Small intestine (tissue), 16 donors: ENCODE data around the gene TAS2R50. TPM values are rescaled to one million over a fixed set of nuclear protein-coding genes. Genes with fewer than 3 reads are reported as not detected.
"Not testable (repeated sequence)": the region's sequence is repeated elsewhere in the genome, so short reads cannot be mapped to it uniquely, and the experiment has no call there.

Source experiments
- DNase-seq, 2 donors: peaks; one replicate each; pipeline versions ENCODE4 v3.0.0 to v3.0.0-alpha.2; 2013
- FAIRE-seq: peaks from 2 replicates; lab custom pipeline; 2012; peaks lifted over from hg19 to GRCh38; lab: Jason Lieb, UNC
- H3K27ac ChIP-seq, 3 donors: one replicate each; pipeline ENCODE4 v1.5.1; 2013; ENCODE audit warnings: low read length in 2 of 3, mild to moderate bottlenecking in 2 of 3, control low read depth in 1 of 3, inconsistent platforms in 1 of 3, low read depth in 1 of 3, moderate library complexity in 1 of 3
- H3K27me3 ChIP-seq, 3 donors: one replicate each; pipeline ENCODE4 v1.6.1; 2013; ENCODE audit warnings: low read length in 3 of 3, inconsistent platforms in 1 of 3; ENCODE audit not compliant: control insufficient read depth in 3 of 3, insufficient read depth in 3 of 3
- H3K36me3 ChIP-seq, 3 donors: one replicate each; pipeline ENCODE4 v1.6.1; 2013; ENCODE audit warnings: low read length in 3 of 3, inconsistent platforms in 1 of 3, low read depth in 1 of 3, mild to moderate bottlenecking in 1 of 3, moderate library complexity in 1 of 3; ENCODE audit not compliant: control insufficient read depth in 3 of 3, insufficient read depth in 2 of 3
- H3K4me1 ChIP-seq, 3 donors: one replicate each; pipeline ENCODE4 v1.6.1; 2013; ENCODE audit warnings: low read length in 2 of 3, inconsistent platforms in 1 of 3, low read depth in 1 of 3, mild to moderate bottlenecking in 1 of 3, moderate library complexity in 1 of 3; ENCODE audit not compliant: control insufficient read depth in 3 of 3, insufficient read depth in 2 of 3
- H3K4me3 ChIP-seq, 3 donors: one replicate each; pipeline ENCODE4 v1.5.1; 2013; ENCODE audit warnings: low read length in 3 of 3, control low read depth in 1 of 3, inconsistent platforms in 1 of 3, low read depth in 1 of 3, mild to moderate bottlenecking in 1 of 3, moderate library complexity in 1 of 3
- H3K9me3 ChIP-seq, 2 donors: one replicate each; pipeline ENCODE4 v1.6.1; 2013; ENCODE audit warnings: low read depth in 1 of 2, low read length in 1 of 2; ENCODE audit not compliant: control insufficient read depth in 2 of 2, insufficient read depth in 1 of 2
- WGBS, 3 donors: extraction: QIAGEN DNeasy Blood & Tissue Kit; methylation state at CpG; one replicate each; pipeline ENCODE4 v1.1.7; 2013; 5-methylcytosine and 5-hydroxymethylcytosine counted together
- long read RNA-seq, 10 donors: transcript quantifications; one replicate each; lab custom pipeline, GENCODE V29; 2026
- polyA plus RNA-seq, 4 donors: library from polyadenylated mRNA; stranded (reverse) in 3 of 4; unstranded in 1 of 4; fragments of 200-250 nt in 3 of 4; fragments of 120-200 nt in 1 of 4; gene quantifications; one replicate each; pipeline versions ENCODE4 v1.2.1 to v1.2.3, GENCODE V29; 2013
- donor health status: healthy with polysubstance abuse.
- donor health status: control.
- donor health status: control.
- donor health status: Bipolar disorder and iron deficiency.
- donor health status: healthy.

Gene TAS2R50, protein sequence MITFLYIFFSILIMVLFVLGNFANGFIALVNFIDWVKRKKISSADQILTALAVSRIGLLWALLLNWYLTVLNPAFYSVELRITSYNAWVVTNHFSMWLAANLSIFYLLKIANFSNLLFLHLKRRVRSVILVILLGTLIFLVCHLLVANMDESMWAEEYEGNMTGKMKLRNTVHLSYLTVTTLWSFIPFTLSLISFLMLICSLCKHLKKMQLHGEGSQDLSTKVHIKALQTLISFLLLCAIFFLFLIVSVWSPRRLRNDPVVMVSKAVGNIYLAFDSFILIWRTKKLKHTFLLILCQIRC
- under 1 TPM in 1 of 4 donors, not detected in 3; 0.07 TPM for polyA plus RNA-seq
- long read RNA-seq, donor 1: 0 reads
- long read RNA-seq, donor 2: 0 reads
- long read RNA-seq, donor 3: 0 reads
- long read RNA-seq, donor 4: 0 reads
- long read RNA-seq, donor 5: 0 reads
- long read RNA-seq, donor 6: 0 reads
- long read RNA-seq, donor 7: 0 reads
- long read RNA-seq, donor 8: 0 reads
- long read RNA-seq, donor 9: 0 reads
- long read RNA-seq, donor 10: 0 reads

DNA sequence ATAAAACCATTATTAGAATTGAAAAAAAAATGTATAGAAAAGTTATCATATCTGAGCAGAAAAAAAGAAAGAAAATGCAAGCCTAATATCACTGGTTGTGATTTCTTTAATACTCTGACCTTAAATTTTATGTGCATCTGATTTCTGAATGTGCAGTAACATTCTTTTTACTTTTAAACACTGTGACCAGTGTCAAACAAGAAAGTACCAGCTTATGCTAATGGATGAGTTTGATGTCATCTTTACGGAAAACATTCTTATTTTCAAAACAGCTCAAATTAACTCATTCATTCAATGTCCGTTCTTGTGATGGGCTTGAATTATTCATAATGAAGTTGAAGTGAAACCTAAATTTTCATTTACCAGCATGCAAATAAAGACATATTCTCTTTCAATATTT is at the start of gene TAS2R50:
Gene TAS2R50, minus strand, starts transcription at position 101 of the 400 bp plus-strand sequence. Its CDS starts 52 bp downstream, at position 49.
- no peak within 1 kb of the TSS for H3K27ac ChIP-seq
- H3K4me1 ChIP-seq: no peaks in the 10 kb centered on the region
- 46 to 68% (median 50%) methylated on average over 2 of the region's 2 CpGs for WGBS, 3 donors
- DNase-seq: no peak
- H3K27me3 ChIP-seq: no peaks in the 10 kb centered on the region
- H3K9me3 ChIP-seq: peaks cover 0 to 3% of the 10 kb centered on the region in 2 donors
- no peak within 1 kb of the TSS for H3K4me3 ChIP-seq
- FAIRE-seq: no peak
- no peaks in the 10 kb centered on the region for H3K36me3 ChIP-seq

DNA sequence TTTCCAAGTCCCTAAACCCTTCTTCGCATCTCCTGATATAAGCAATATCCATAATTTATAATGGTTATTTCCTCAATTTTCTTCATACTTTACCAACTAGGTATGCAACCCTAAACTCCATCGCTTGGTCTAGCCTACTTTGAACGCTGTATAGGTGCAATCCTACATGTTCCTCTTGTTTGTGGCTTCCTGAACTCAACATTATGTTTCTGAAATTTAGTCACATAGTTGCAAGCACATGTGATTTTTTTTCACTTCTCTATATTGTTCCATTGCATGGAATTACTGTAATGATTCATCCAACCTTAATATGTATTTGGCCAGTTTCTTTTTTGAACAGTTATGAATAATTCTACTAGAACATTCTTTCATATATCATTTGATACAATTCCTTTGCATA is 47.2 kb upstream of the TAS2R50 start:
- not testable (repeated sequence) for H3K4me3 ChIP-seq, FAIRE-seq, H3K4me1 ChIP-seq, H3K27ac ChIP-seq, H3K9me3 ChIP-seq, H3K36me3 ChIP-seq, DNase-seq, H3K27me3 ChIP-seq
- 100% methylated on average over 1 of the region's 3 CpGs; no CpG with 5 or more reads in 1 of the 3 donors for WGBS, 3 donors

DNA sequence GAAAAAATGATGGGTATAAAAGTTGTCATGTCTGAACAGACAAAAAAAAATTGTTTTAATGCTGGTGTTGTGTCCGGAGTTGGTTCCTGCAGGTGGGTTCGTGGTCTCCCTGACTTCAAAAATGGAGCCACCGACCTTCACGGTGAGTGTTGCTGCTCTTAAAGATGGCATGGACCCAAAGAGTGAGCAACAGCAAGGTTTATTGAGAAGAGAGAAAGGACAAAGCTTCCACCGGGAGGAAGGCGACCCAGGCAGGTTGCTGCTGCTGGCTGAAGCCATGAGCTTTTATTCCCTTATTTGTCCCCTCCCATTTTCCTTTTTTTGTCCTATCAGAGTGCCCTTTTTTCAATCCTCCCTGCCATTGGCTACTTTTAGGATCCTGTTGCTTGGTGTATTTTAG is 44.6 kb upstream of the TAS2R50 start, which contains the start of gene TAS2R31:
Gene TAS2R31, minus strand, starts transcription at position 101 of the 400 bp plus-strand sequence. Its CDS starts 72 bp downstream, at position 29.
- H3K27me3 ChIP-seq: no peaks in the 10 kb centered on the region
- H3K4me3 ChIP-seq: no peak within 1 kb of the TSS
- H3K36me3 ChIP-seq: peaks cover 0 to 7% (median 0%) of the 10 kb centered on the region in 3 donors
- H3K4me1 ChIP-seq: no peaks in the 10 kb centered on the region
- H3K9me3 ChIP-seq: peaks cover 0 to under 1% of the 10 kb centered on the region in 2 donors
- no peak within 1 kb of the TSS for H3K27ac ChIP-seq
- no peak for FAIRE-seq
- 96 to 98% (median 96%) methylated on average over 6 of the region's 6 CpGs for WGBS, 3 donors
- no peak for DNase-seq

DNA sequence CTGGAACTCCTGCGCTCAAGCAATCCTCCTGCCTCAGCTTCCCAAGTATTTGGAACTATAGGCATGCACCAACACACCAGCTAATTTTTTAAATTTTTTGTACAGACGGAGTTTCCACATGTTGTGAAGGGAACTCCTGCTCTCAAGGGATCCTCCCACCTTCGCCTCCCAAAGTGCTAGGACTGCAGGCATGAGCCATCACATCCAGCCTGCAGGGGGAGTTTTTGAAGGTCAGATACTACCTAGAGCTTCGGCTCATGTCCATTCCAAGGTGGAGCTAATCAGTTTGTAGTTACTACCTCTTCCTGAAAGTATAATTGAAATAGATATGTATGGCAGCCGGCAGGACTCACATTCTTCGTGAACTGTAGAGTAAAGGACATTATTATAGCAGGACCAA is 39.4 kb upstream of the TAS2R50 start:
- Histone ChIP-seq H3K4me1 (no peaks in the 10 kb centered on the region), H3K4me3 (no peak overlapping the region), H3K27ac (no peak overlapping the region), H3K9me3 (peaks cover 0 to 8% of the 10 kb centered on the region in 2 donors), H3K27me3 (no peaks in the 10 kb centered on the region), H3K36me3 (peaks cover 0 to 9% (median 0%) of the 10 kb centered on the region in 3 donors)
- DNase-seq (no peak), FAIRE-seq (no peak)
- WGBS, 3 donors: 93 to 96% (median 93%) methylated on average over 6 of the region's 6 CpGs

DNA sequence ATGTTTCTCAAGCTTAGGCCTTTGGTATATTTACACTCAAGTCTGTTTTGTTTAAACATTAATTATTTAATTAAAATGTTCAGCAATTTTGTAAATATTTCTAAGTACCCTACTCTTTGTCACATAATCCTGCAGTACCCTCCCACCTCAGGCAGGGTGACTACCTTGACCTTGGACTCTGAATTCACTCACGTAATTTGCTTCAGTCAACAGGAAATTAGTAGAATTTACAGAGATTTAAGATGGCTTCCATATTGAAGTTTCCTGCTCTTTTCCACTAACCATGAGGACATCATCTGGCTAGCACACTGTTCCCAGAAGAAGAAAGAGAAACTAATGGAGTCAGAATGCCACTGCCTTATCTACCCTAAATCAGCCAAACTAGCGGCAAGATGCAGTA is 36.7 kb upstream of the TAS2R50 start:
- DNase-seq (no peak), FAIRE-seq (no peak)
- peaks cover 0 to 9% (median 0%) of the 10 kb centered on the region in 3 donors for H3K36me3 ChIP-seq
- no peaks in the 10 kb centered on the region for H3K27me3 ChIP-seq
- H3K4me3 ChIP-seq: no peak overlapping the region
- H3K9me3 ChIP-seq: peaks cover 0 to 8% of the 10 kb centered on the region in 2 donors
- no peaks in the 10 kb centered on the region for H3K4me1 ChIP-seq
- H3K27ac ChIP-seq: no peak overlapping the region
- WGBS, 3 donors: 66 to 84% (median 69%) methylated on average over 2 of the region's 2 CpGs

DNA sequence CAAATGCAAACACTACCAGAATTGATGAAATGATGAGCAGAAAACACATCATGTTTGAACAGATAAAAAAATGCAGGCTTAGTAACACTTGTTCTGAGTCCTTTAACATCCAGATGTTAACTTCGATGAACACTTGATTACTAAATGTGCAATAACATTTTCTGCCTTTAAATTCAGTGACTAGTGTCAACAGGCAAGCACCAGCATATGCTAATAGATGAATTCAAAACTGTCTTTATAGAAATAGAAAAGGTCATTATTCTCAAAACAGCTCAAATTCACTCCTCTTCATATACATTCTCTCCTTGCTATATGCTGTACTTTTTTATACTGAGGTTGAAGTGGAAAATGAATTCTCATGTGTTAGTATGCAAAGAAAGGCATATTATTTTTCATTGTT is 35.8 kb upstream of the TAS2R50 start, which contains the start of gene TAS2R19:
Gene TAS2R19, minus strand, starts transcription at position 101 of the 400 bp plus-strand sequence. Its CDS starts 49 bp downstream, at position 52.
- WGBS, 3 donors: 74 to 94% (median 82%) methylated on average over 1 of the region's 1 CpG
- Histone ChIP-seq H3K27me3 (no peaks in the 10 kb centered on the region), H3K4me1 (no peaks in the 10 kb centered on the region), H3K27ac (peak within 1 kb of the TSS in 1 of 3 donors; percentile 20), H3K9me3 (peaks cover 0 to 8% of the 10 kb centered on the region in 2 donors), H3K4me3 (no peak within 1 kb of the TSS), H3K36me3 (peaks cover 0 to 6% (median 0%) of the 10 kb centered on the region in 3 donors)
- DNase-seq (no peak), FAIRE-seq (no peak)

DNA sequence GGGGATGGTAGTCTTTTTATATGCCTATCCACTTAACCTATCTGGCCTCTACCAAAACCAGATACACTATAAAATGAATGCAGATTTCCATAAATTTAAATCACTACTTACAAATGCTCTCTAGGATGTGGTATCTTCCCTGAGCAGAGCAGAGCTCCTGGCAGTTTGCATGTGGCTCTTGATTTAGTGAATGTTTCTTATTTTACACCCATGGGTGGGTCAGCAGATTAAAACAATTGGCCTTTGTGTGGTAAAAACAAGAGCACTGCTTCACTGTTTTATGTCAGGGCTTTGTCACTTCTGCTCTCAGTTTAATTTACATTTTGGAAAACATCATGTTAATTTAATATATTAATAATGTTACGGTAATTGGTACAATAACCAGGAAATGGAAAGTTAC is 30.2 kb upstream of the TAS2R50 start:
- Histone ChIP-seq H3K27ac (peak overlapping the region in 1 of 3 donors; percentile 71), H3K4me1 (peaks cover 0 to 16% (median 4%) of the 10 kb centered on the region in 3 donors), H3K36me3 (peaks cover 0 to 2% (median 0%) of the 10 kb centered on the region in 3 donors), H3K27me3 (no peaks in the 10 kb centered on the region), H3K9me3 (no peaks in the 10 kb centered on the region), H3K4me3 (no peak overlapping the region)
- peak; percentile 15 to 18 for DNase-seq
- no peak for FAIRE-seq
- WGBS, 3 donors: 61 to 83% (median 74%) methylated on average over 1 of the region's 1 CpG

DNA sequence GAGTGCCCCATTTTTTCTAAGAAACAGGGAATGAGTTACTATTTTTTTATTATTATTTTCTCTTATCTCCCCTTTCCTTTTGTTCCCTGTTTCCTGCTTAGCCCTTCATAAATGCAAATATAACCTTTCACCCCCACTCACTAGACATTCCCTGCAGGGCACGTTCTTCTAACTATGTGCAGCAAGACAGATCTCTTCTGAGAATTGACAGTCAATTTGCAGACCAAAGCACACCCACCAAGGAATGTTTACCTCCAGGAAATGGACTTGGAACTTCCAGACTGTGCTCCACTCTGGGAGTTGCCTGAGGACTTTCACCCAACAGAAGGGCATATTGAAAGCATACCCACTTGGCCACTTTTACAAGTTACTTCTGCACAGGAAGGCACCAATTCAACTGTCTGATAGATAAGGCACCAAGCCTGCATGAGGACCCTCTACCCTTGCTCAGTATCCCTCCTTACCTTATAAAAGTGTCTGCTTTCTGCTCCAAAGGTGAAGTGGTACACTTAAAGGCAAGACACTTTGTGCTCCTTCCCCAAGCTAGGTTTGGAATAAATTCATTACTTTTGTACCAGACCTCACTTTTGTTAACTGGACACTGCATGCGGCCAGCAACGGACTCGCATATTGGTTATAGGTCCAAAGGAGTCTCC is 29.2 kb upstream of the TAS2R50 start:
- Histone ChIP-seq H3K4me3 (no peak overlapping the region), H3K9me3 (no peaks in the 10 kb centered on the region), H3K36me3 (peaks cover 0 to 2% (median 0%) of the 10 kb centered on the region in 3 donors), H3K27ac (peak overlapping the region; percentile 42 to 71 (median 69)), H3K4me1 (peaks cover 0 to 16% (median 4%) of the 10 kb centered on the region in 3 donors), H3K27me3 (no peaks in the 10 kb centered on the region)
- DNase-seq: peak; percentile 87 to 94
- FAIRE-seq: no peak
- WGBS, 3 donors: 54 to 75% (median 59%) methylated on average over 4 of the region's 4 CpGs
